ENCODE data around the gene CYP2S1.

GRCh38 chr19:41239363-41239762, 46.3 kb downstream of the CYP2S1 start:
- TF ChIP-seq, protein P1, sequence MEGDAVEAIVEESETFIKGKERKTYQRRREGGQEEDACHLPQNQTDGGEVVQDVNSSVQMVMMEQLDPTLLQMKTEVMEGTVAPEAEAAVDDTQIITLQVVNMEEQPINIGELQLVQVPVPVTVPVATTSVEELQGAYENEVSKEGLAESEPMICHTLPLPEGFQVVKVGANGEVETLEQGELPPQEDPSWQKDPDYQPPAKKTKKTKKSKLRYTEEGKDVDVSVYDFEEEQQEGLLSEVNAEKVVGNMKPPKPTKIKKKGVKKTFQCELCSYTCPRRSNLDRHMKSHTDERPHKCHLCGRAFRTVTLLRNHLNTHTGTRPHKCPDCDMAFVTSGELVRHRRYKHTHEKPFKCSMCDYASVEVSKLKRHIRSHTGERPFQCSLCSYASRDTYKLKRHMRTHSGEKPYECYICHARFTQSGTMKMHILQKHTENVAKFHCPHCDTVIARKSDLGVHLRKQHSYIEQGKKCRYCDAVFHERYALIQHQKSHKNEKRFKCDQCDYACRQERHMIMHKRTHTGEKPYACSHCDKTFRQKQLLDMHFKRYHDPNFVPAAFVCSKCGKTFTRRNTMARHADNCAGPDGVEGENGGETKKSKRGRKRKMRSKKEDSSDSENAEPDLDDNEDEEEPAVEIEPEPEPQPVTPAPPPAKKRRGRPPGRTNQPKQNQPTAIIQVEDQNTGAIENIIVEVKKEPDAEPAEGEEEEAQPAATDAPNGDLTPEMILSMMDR (IDR thresholded peaks at IDR 0.05), result no peak
- TF ChIP-seq POLR2A (IDR thresholded peaks at IDR 0.05), result no peak

Data from Peyer's patch (tissue), 4 donors.